NCI-H69 (cell line): ENCODE measurements around the gene TAGLN2.

Experiments
- DNase-seq: peaks from one replicate; lab custom pipeline; 2025; lab: John Stamatoyannopoulos, UW

TAGLN2 gene

DNA sequence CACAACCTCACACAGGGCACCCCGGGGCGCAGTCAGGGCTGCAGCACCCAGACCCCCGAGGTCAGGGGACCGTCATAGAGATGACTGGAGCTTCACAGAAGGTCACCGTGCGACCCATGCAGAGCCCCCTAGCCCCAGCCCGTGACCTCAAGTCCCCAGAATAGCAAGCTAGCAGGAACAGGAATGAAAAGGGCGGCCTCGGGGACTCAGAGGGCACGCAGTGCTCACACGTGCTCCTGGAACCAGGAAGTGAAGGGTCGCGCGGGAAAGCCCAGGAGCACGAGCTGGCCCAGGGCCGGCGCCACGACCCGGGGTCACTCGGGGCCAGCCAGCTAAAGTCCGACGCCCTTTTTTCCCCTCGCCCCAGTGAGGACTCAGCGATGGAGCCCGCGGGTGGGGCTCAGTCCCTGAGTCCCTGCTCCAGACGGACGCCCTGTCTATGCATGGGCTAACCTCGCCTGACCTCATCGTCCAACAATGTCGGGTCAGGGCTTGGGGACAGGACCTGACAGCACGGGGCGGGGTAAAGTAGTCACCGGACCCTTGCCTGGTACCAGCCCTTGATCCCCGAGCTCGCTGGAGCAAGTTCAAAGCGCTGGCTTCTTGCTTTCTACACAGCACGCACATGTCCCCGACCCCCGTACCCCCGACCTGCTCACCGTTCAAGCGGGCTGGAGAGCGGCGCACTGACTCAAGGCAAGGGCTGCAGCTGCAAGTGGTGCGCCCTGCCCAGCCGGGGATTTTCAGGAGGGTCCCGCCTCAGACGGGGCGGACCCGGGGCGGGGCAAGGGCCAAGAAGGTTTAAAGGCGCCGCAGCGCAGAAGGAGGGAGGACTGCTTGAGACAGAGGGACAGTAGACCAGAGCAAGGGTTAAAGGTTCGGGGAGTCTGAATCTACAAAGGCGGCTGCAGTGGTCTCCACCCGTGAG lies at the start of gene TAGLN2:
Gene TAGLN2 (minus strand): TSS at position 717 of the 928 bp plus-strand sequence. CDS start 4,998 bp downstream, outside the sequence.
- peak; percentile 92 for DNase-seq

DNA sequence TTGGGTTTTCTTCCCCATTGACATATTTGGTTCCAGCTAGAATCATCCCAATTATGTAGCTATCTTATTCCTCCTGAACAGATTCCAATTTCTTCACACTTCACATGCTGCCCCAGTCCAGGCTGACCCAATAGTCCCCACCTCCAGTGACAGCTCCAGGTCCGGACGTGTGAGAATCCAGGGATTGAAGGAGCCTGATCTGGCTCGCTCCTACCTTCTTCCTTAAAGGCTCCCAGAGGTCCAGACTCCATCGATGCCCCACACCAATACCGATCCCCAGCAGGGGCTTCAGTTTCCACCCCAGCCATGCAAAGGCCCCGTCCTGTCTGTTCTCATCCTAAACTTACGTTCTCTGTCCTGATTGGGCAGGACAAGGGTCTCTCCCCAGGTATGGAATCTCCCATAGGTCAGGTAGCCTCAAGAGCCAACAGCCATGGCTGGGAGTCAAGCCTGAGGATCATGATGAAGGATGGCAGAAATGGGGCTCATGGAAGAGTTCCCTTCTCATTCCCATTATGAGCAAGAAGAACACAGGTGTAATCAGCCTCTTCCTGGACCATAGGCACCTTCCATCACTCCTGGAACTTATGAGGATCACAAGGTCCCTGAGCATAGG lies 49.2 kb upstream of the TAGLN2 start:
- DNase-seq = no peak

DNA sequence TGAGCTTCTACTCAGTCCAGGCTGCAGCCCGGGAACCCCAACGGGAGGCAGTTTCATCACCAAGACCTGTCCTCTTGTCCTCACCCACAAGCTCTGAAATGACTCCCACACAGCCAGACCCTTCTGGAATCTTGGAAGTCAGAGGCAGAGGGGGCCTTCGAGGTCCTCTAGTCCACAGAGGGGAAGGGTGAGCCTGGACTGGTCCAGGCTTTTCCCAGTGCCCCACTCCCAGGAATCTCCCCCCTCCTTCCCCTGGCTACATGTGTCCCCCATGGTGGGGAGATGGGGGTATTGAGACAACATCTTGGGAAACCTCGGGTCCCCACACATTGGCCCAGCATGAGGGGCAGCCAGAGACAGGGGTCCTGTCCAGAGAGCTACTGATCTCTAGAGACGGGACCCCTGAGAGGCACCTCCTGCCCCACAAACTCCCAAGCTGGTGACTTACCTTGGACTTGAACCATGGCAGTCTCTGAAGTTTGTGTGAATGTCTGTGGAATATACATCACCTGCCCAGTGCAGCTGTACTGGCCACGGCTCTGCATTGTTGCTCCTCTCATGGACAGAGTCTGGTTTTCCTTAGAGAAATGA lies 48.1 kb upstream of the TAGLN2 start:
- no peak for DNase-seq

DNA sequence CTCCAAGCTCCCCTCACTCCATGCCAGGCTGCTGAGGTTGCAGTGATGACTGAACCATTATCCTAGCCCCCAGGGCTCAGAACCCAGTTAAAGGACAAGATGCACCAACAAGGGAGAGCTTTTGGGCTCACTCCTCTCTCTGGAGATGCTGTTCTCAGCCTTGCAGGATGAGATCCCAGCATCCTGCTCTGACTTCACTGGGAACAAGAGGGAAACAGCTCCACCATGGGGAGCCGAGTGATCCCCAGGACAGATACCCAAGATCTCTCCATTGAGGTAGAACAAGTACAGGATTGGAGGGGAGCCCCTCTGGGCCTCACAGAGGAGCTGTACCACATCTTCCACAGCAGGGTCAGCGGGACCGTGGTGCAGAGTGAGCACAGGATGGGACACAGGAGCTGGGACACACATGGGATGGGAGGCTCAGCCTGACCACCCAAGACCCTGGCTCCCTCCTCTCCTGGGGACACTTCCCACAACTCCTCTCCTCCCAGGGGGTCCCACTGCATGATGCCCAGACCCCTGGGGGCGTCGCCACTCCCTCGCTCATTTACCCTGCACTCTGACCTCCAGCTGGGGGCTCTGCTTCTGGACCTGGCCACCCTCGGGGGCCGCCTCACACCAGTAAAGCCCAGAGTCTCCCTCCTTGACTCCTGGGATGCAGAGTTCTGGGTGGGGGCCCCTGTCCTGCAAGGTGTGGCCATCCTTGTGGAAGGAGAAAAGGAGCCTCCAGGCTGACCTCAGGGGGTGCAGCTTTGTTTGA lies 47.3 kb upstream of the TAGLN2 start:
- no peak for DNase-seq

DNA sequence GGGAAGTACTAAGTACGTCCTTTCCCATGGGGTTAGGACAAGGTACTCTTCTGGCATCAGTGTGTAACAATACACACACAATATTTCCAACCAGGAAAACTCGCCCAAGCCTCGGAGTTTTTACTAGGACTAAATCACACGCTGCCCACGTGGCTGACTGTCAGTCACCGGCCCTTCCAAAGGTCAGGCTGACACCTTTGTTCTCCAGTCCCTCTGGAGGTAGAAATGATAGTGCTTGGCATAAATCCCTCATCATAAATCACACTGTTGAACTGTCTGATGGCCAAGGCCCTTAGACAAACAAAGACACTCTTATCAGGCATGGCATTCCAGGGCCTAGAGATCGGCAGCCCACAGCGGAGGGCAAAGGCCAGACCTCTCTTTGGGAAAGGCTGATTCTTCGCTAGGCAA lies 45.6 kb upstream of the TAGLN2 start:
- DNase-seq = no peak

DNA sequence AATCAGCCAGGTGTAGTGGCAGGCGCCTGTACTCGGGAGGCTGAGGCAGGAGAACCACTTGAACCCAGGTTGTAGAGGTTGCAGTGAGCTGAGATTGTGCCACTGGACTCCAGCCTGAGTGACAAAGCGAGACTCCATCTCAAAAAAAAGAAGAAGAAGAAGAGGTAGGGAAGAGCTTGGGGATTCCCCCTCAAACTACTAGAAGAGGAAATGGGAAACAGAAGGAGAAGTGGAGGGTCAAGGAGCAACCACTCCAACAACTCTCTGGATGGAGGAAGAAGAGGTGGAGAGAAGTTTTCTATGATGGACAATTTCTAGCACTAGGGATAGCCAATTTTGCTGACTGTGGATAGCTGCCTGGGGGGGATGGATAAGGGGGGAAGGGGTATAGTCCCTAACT lies 43.6 kb upstream of the TAGLN2 start:
- no peak for DNase-seq

DNA sequence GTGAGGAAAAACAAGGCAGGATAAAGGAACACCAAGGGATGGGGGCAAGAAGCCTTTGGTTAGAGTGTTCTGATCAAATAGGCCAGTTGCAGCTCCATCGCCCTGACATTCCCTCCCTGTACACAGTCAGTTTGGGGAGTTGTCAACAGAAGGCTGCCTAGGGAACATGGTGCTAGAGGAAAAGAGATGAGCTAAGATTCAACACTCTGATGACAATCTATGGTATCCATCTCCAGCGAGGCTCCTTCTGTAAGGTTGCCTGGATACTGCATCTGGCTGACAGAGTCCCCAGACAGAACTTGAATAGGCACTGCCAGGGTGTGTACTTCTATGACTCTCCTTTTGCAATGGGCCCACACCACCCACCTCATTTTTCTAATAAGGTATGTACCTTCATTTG lies 40.0 kb upstream of the TAGLN2 start:
- DNase-seq = peak; percentile 27

DNA sequence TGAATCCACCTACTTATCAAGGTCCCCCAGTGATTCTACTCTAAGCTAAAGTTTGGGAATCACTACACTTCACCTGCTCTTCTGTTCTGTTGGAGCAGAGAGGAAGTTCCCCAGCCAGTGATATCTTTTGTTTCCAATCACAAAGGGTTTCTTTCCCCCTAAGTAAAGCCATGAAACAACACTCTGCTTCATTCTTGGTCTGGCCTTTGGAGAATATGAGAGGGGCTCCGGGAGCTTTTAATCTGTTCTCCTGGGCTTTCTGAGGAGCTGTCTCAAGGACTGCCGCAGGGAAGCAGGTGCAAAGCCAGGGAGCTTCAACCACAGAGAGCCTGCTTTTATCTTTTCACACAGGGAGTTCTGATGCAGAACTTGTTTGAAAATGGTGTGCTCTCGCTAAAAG lies 38.8 kb upstream of the TAGLN2 start:
- peak; percentile 56 for DNase-seq

DNA sequence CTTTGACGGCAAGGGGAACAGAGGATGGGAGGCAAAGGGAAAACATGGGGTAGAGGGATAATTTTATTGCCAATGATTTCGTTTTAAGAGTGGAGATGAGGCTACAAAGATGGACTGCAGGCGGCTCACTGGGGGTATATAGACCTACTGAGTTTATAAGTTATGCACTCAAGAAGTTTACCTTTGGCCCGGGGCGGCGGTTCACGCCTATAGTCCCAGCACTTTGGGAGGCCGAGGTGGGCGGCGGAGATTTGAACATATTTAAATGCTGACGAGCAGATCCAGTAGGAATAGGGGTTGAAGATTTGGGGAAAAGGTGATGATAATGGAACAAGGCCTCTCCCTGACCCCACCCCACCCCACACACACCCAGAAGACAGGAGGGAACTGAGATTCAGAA lies 36.9 kb upstream of the TAGLN2 start:
- DNase-seq = no peak

DNA sequence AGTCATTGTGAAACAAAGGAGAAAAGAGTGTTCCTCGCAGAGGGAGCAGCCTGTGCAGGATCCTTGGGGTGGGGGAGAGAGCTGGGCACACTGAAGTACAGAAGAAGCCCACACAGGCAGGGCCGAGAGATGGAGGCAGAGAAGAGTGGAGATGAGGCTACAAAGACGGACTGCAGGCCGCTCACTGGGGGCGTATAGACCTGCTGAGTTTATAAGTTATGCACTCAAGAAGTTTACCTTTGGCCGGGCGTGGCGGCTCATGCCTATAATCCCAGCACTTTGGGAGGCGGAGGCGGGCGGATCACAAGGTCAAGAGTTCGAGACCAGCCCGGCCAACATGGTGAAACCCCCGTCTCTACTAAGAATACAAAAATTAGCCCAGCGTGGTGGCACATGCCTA lies 36.3 kb upstream of the TAGLN2 start:
- DNase-seq = no peak

DNA sequence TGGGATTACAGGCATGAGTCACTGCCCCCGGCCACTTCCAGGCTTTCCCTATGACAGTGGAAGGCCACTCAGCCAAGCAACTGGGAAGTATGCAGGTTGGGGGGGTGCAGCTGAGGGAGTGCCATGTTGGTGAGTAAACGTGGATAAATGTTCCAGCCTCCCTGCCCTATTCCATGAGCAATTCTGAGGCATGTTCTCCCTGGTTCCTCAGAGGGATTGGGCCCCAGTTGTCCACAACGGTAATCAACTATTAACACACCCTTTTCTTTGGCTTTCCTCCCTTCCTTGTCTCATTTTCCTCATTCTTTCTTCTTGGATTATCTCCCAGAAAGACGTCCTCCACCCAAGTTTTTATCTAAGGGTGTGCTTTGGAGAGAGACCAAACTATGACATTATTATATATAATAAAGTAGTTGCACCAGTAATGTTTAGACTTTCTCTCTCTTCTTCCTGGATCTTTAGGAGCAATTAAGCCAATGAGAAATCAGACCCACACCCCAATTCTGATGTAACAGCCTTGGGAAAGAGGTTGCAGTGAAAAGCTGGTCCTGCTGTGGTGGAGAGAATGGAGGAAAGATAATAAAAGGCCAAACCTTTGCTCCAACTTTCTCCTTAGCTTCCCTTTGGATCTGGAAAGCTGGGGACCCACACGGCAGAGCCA lies 35.5 kb upstream of the TAGLN2 start:
- DNase-seq = no peak

DNA sequence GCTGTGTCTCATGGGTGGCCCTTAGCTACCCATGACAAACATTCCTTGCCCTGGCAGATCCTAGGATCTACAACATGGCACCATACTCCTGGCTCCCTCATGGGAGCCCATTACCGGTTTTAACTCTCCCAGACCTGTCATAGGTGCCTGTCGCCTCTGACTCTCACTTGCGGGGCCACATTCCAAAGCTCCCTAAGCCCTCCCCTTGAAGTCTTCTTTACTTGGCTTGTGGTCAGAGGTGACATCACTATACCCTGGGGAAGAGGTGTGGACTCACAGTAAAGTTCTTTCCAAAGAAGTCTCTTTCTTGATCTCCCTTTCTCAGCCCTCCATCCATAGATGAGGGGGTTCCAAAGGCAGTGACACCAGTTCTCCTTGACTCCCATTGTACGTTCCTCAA lies 34.1 kb upstream of the TAGLN2 start:
- no peak for DNase-seq

DNA sequence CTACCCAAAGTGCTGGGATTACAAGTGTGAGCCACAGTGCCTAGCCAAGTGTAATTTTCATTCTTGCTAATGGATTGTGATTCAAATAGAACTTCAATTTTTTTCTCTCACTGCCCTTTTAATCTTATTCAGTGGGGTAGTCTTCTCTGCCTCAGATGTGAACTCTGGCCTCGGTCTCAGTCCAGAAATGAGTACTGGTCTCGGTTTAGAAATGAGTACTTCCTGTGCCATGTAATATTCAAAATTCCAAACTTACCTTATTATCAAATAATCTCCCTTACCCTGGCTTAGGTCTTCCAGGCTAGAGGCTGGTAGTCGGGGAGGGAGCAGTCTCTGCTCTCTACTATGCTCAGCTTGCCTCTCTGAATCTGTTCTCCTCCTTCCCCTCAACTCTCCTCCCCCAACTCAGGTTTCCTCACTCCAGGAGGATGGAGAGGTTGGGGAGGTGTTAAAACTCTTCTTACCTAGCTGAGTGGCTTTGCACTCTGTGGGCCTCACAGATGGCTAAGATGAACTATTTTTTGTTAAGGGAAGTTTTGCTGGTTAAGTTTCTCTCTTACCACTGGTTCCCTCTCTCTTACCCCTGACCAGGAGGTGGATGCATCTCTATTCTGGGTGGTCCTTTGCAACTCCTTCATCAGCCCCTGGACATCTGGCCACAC lies 33.5 kb upstream of the TAGLN2 start:
- DNase-seq = peak; percentile 30

DNA sequence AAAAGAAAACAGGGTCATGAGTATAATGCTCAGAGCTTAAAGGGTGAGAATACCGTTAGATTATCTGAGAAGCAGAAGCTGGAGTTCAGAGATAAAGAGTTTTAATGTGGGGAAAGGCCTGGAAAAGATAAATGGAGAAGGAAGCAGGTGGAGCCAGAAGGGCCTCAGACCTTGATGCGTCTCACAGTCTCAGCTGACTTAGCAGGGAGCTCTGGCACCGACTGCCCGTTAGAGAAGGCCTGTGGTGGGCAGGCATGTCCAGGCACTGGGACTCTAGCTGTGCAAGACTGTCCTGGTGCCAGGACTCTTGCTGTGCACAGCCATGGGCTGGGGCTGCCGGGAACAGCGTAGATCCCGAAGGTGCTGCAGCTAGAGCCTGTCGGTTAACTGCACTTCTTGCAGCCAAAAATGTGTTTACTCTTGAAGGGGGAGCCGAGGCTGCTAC lies 32.5 kb upstream of the TAGLN2 start:
- DNase-seq = peak; percentile 97

DNA sequence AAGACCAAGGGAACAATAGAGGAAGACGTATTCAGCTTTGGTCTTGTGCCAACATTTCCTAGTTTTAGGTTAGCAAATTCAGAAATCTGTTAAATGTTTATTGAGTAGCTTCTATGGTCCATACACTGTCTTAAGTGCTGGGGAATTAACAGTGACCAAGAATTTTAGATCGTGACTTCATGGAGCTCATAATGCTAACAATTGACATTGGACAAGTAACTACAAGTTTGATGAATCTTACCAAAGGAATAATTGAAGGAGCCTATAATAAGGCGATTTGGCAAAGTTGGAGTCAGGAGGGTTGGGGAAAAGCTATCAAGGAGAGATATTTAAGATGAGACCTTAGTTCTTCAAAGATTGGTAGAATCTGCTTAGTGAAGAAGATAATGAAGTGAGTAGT lies 30.1 kb upstream of the TAGLN2 start:
- no peak for DNase-seq

DNA sequence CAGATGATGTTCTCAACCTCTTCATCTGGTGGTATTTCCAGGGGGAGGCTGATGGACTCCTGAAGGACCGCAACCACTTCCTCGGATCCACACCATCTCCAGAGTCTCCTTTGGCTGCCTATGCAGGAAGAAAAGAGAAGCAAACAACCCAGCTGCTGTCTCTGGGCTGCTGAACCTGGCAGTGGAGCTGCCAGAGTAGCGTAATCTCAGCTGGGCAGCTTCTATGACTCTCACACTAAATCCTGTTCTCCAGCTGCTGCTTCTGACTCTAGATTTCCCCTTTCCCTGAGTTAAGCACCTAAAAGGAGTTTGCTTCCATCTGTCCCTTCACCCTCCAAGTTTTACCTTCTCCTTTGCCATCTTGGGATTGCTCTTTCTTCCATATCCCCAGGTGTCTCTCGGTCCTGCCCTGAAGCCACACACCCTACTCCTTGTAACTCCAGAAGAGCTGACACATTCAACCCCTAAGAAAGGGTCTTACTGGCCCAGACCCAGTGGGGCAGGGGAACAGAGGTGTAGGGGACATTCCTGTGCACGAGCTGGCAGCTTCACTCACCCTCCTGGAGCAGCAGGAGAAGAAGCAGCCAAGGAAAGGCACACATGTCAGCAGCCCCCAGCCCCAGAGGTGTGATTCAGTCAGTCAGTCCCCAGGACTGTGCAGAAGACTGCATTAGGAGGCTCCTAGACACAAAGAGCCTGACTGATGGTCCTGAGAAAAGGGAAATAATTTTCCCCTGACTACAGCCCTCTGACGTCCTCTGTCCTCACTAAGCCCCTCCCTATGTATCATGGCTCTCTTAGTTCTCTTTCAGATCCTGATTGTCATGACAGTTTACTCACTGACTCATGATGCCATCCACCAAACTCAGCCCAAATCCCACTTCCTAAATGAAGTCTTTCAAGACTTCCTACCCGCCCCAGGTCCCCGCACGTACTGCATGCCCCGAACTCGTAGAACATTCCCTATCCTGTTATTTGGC lies 28.5 kb upstream of the TAGLN2 start, which contains the start of gene SLAMF9:
Gene SLAMF9 (minus strand): TSS at position 702 of the 980 bp plus-strand sequence. CDS start 100 bp downstream, at position 602.
- no peak for DNase-seq

DNA sequence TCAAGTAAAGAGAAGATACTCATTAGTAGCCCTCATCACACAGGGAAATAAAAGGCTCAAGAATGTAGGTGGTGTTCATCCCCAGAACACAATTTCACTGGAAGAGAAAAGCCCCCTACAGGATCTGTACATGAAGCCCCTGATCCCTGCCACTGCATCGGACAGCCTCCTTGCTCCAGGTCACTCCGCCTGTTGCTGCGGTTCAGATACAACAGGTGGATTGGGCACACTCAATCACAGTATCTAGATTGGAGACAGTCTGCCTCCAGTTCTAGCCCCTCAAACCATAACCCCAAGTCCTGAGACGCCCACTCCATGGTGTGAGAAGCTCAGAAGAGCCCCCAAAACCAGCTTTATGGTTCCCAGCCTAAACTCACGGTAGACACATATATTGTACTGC lies 27.6 kb upstream of the TAGLN2 start:
- no peak for DNase-seq

DNA sequence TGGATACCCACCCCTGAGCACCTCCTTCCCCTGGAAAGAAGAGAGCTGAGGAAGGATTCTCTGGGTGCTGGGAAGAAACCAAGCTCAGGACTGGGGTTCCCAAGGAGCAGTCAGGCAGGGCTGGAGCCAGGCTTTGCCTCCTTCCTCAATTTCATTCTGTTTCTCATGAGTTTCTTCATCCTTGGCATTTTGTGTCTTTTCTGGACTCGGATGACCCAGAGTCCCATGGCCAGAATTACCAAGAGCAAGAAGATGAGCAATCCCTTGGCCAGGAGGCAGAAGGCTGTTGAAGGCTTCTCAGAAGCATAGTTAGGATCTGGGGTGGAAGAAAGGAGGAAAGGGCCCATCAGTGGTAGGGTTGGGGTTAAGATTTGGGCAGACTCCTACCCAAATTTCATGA lies 26.2 kb upstream of the TAGLN2 start:
- no peak for DNase-seq

DNA sequence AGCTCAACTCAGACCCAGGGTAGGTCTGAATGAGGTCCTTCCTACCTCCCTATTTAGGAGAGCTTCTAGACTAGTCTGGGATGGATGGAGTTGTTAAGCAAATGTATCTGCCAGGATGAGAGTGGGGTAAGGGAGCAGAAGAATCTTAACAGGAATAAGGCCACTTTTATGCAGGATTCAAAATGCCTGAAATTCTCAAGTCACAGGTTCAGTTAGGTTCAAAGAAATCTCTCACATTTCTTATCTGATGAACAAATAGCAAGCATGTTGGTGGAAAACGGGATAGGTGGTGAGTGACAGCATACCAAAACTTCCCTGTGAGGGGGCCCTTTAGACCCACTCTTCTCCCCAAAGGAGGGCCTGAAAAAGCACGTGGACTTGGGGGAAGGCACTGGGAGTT lies 25.7 kb upstream of the TAGLN2 start:
- no peak for DNase-seq

DNA sequence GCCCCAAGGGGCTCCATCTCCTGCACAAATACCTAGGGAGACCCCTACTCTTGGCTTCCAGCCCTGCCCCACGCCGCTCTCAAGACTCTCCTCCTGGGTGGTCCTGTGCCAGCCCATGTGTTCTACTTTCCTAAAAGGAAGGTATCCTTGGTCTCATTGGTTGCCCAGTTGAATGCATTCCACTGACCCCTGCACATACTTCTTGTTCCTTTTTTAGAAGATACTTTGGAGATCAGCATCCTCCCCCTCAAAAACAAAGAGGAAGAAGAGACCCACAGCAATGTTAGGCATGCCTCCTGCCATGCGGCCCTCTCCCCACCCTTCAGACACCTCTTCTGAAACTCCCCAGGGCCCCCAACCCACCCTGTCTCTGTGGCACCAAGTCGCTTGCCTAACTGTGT lies 24.7 kb upstream of the TAGLN2 start:
- no peak for DNase-seq
